NCI-H146 (cell line): ENCODE measurements around the gene SNED1.

ENCODE experiments used
- DNase-seq: peaks from one replicate; lab custom pipeline; 2025; lab: John Stamatoyannopoulos, UW

Gene SNED1

DNA sequence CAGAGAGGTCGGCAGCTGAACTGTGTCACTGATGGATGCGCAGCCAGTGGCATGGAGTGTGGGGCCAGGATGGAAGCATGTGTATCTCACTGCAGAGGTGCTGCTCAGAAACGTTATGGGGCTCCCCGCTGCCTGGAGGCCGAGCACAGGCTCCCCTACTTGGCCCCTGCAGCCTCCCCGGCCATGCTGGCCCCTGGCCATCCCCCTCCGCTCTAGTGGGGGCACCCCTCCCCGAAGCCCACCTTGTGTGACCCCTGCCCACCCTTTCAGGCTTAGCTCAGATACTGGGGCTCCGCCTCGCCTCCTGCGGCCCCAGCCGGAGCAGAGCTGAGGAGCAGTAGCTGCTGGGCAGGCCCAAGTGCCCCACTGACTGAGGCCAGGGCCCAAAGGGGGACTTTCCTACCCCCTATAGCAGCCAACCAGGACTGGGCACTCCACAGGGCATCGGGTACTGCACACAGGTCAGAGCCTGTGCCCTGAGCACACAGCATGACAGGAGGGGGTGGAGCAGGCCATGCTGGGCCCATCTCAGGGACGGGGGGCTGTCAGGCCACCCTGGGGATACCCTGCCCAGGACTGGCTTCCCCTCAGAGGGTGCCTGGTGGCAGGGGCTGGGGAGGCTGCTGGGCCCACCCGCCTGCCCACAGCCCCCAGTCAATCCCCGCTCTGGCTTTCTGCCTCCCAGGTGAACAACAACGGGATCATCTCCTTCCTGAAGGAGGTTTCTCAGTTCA lies 31.3 kb downstream of the SNED1 start:
- DNase-seq, result no peak

GRCh38 chr2:241030333-241030680 lies 31.9 kb downstream of the SNED1 start:
- DNase-seq, result no peak

DNA sequence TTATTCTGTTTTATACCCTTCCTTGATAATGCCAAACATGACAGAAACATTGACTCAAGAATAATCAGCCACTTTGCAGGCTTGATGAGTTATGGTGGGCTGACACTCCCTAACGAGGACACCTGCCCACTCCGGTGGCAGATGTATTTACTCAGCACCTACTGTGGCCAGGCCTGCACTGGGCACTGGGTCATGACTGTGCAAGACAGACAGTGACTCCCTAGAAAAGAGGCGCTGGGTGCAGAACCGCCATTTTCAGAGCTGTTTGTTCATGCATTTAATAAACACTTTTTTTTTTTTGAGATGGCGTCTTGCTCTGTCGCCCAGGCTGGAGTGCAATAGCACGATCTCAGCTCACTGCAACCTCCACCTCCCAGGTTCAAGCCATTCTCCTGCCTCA lies 32.5 kb downstream of the SNED1 start:
- peak; percentile 45 for DNase-seq

DNA sequence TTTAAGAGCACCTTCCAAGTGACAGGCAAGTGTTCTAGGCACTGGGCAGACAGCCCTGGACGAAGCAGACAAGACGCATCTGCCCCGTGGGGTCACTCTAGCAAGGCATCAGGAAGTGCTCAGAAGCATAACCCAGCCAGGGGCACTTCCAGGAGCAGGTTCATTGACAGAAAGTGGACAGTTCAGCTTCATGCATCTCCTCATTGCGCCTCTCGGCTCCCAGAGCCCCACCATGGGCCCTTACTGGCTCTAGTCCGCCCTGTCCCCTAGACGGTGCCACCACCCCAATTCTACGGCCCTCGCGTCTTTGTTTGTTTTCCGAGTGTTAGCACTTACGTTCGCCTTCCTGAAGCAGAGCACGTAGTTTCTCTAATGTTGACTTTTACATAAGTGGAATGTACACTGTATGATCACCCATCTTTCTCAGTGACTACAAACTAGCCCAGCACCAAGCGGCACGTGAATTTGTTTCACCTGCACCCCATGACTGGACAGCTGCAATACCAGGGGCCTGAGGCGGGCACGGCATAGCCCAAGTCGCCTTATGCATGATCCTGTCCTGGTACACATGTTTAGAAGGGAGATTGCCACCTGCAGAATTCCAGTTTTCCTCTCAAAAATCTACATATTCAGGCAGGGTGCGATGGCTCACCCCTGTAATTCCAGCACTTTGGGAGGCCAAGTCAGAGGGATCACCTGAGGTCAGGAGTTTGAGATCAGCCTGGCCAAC lies 33.2 kb downstream of the SNED1 start:
- DNase-seq, result no peak

DNA sequence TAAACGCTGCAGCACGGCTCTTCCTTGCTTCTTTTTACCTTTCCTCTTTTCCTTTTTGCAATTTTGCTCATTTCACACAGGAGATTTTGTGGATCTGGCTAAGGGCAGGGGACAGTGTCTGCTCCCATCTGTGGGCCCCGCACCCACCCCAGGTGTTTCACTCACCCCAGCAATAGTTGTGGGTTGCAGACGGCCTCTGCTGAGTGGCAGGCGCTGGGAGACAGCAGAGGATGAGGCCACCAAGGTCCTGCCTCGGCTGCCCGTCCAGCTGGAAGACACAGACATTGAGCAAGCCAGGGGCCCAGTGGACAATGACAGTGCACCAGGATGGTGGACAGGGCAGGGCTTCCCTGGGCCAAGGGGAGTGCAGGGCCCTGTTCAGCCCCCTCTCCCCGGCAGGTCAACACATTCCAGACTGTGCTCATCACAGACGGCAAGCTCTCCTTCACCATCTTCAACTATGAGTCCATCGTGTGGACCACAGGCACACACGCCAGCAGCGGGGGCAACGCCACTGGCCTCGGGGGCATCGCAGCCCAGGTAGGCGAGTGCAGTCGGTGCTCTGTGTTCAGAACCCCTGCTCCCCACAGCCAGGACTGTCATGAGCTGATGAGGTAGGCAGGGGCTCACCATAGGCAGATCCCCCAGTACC lies 35.0 kb downstream of the SNED1 start:
- no peak for DNase-seq

- DNase-seq, result no peak
These were observed 35.6 kb downstream of the SNED1 start for GRCh38 chr2:241033994-241034393.

GRCh38 chr2:241034490-241035141 lies 36.2 kb downstream of the SNED1 start:
- DNase-seq, result no peak

DNA sequence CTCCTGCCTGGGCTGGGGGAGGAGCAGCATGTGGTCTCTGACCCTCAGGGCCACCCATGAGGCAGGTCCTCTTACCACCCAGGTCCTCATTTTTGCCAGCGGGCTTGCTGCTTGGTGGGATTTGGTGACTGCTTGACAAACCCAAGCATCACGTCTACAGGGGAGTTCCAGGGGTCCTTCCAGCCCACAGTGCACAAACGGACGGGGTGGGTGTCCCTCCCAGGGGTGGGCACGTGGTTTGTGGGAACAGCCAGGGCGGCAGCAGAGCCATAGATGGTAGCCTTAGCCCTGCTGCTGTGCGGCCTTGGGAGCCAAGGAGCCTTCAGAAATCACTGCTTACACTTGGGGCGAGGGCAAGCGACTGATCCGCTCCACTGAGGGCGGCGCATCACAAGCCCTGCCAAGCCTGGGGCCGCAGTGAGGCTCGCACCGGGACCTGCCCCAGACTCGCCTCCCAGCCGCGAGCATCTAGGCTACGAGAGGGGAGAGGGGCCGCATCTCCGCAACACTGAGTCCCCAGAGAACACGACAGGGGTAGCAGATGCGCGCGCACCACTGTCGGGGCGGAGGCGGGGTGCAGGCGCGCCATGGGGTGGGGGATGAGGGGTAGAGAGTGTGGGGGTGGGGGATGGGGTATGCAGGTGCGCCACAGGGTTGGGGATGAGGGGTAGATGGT lies 36.9 kb downstream of the SNED1 start:
- no peak for DNase-seq

DNA sequence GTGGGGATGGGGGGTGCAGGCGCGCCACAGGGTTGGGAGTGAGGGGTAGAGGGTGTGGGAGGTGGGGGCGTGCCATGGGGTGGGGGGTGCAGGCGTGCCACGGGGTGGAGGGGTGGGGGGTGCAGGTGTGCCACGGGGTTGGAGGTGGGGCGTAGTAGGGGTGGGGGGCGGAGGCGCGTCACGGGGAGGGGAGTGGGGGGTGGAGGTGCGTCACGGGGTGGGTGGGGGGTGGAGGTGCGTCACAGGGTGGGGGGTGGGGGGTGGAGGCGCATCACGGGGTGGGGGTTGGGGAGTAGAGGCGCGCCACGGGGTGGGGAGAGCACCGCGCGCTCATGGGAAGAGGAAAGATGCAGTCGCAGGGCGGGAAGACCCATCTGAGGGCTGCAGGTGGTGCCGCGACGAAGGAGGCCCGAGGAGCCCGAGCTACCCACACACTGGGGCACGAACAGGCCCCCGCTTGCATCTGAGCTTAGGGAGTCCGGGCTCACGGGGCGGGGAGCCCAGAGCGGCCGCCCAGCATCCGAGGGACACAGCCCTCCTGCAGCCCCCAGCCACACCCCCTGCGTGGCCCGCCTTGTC lies 37.5 kb downstream of the SNED1 start:
- no peak for DNase-seq

DNA sequence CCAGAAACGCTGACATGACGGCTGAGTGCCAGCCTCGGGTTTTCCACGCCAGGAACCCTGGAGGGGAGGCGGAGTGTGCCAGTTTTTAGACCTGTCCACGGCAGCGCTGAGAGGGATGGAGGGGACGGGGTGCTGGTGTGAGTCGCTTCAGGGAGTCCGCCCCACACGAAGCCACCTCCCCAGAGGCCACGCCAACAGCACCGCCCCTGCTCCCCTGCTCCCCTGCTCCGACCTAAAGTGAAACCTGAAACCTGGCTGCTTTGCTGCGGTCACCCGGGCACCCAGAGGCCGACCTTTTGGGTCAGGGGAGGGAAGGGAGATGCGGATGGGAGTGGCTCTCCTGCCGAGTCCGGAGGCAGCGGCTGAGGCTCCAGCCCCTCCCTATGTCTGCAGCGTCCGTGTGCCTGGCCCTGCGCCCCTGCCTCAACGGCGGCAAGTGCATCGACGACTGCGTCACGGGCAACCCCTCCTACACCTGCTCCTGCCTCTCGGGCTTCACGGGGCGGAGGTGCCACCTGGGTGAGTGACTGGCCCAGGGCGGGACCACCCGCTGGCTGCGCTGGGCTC lies 38.1 kb downstream of the SNED1 start:
- no peak for DNase-seq

- DNase-seq, result no peak
These were observed 38.6 kb downstream of the SNED1 start for GRCh38 chr2:241036964-241037421.

GRCh38 chr2:241037498-241037897 lies 39.1 kb downstream of the SNED1 start:
- DNase-seq, result no peak

DNA sequence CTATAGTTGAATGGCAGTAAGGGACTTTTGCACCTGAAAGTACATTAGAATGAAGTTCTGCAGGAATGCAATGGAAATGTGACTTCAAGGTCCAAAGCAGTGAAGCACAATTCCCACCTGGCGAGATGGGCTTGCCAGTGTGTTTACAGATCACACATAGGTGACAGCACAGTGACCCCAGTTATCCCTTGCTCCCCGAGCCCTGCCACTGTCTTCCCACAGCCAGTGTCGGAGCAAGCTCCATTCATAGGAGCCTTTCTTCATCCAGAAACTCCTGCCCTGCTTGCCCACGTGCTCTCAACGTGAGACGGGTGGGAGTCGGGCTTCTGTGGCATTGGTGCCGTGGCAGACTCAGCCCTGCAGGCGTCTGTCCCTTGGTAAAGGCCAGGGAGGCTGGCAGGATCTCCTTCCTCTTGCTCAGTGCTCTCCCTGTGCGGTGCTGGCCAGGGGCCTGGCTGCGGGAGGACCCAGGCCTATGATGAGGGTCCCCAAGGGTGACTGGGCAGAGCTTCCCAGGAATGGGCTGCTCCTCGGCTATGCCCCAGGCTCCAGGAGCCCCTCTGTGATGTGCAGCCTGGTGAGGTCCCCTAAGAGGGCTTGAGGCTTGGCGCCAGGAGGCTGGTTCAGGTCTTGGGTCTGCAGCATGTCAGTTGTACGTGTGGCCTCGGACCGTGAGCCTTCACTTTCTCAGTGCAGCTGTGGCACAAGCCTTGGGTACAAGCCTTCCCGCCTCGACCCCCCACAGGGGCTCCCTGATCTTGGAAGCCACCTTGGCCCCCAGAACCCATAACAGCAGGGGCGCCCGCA lies 40.2 kb downstream of the SNED1 start:
- DNase-seq, result no peak

- DNase-seq, result no peak
These were observed 41.0 kb downstream of the SNED1 start for GRCh38 chr2:241039416-241039815.

- peak; percentile 43 for DNase-seq
These were observed 41.8 kb downstream of the SNED1 start for GRCh38 chr2:241040081-241040803.

DNA sequence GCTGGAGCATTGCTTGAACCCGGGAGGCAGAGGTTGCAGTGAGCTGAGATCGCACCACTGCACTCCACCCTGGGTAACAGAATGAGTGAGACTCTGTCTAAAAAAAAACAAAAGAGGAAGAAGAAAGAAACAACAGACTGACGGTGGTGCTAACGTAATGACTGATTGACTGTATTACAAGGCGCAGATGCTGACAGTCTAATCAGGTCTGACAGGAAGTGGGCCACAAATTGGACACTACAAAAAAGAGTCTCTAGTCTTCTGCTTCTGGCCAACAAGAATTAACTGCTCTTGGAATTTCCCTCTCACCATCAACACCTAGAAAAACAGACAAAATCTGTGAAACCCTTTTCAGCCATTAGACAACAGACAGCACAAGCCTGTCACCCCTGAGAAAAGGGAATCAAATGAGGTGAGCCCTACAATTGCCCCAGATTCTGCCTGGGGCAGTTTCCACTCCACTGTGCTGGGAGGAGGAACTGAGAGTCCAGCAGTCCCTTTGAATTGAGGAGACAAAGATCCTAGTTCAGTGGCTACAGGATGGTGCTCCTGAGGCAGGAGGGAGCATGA lies 43.3 kb downstream of the SNED1 start:
- peak; percentile 20 for DNase-seq

DNA sequence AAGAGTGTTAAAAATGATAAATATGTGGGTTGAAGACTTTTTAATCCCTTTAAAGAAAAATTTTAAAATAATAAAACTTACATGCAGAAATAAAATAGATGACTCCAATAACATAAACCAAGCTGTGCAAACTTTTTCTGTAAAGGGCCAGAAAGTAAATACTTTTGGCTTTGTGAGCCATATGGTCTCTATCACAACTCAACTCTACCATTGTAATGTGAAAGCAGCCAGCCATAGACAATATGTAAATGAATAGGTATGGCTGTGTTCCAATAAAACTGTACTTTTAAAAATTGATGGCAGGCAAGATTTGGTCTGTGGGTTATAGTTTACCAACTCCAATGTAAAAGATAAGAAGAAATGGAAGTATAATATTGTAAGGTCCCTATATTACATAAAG lies 45.2 kb downstream of the SNED1 start:
- DNase-seq, result no peak

GRCh38 chr2:241047253-241048010 lies 49.0 kb downstream of the SNED1 start:
- no peak for DNase-seq
